SK-N-SH (cell line): ENCODE data around the gene TRAF3IP1. TPM values are rescaled to one million over a fixed set of nuclear protein-coding genes. Genes with fewer than 3 reads are reported as not detected.

Experiments
- CTCF ChIA-PET: fragments of 300-600, 350-600 bp; formaldehyde crosslinking; extraction: SDS; loops from one replicate; lab custom pipeline; 2021; lab: Yijun Ruan, JAX
- POLR2A ChIA-PET: fragments of 350-600 bp; sonication (Branson Sonifier 250); formaldehyde crosslinking; extraction: SDS; loops from one replicate; lab custom pipeline; 2020; ENCODE audit warnings: antibody characterized with exemption, inconsistent platforms; lab: Yijun Ruan, JAX
- DNase-seq: peaks from one replicate; pipeline ENCODE4 v3.0.0; 2012
- H2AFZ ChIP-seq: fragments of 200-600 bp; sonication (generic); 2 replicates; pipeline ENCODE4 v1.8.1; 2016; ENCODE audit warnings: antibody characterized with exemption, mild to moderate bottlenecking, low read depth
- H3F3A ChIP-seq: fragments of 200-600 bp; sonication (generic); replicated peaks from 2 replicates; pipeline ENCODE3; 2016; ENCODE audit warnings: antibody characterized with exemption, mild to moderate bottlenecking; ENCODE audit not compliant: insufficient read depth
- H3K27ac ChIP-seq, 2 experiments: fragments of 200-500 bp in 1 of 2; fragments of 200-600 bp in 1 of 2; sonication (Bioruptor generic) in 1 of 2; sonication (generic), shearing (Covaris generic) in 1 of 2; 2 replicates each; pipeline versions ENCODE4 v1.5.1 to v1.6.1; 2014 to 2016; ENCODE audit warnings: low read depth in 2 of 2, inconsistent platforms in 1 of 2, low read length in 1 of 2, mild to moderate bottlenecking in 1 of 2, mixed read lengths in 1 of 2
- H3K27me3 ChIP-seq: fragments of 200-600 bp; sonication (generic), shearing (Covaris generic); 2 replicates; pipeline ENCODE4 v1.6.1; 2016; ENCODE audit warnings: mixed run types; ENCODE audit not compliant: insufficient read depth
- H3K36me3 ChIP-seq, 2 experiments: fragments of 200-500 bp in 1 of 2; fragments of 200-600 bp in 1 of 2; sonication (Bioruptor generic) in 1 of 2; sonication (generic) in 1 of 2; replicated peaks in 1 of 2; 2 replicates each; pipeline versions ENCODE3 to v1.5.1; 2014 to 2016; ENCODE audit warnings: low read length in 1 of 2, mild to moderate bottlenecking in 1 of 2; ENCODE audit not compliant: insufficient read depth in 2 of 2, control insufficient read depth in 1 of 2
- H3K4me1 ChIP-seq, 2 experiments: fragments of 200-500 bp in 1 of 2; fragments of 200-600 bp in 1 of 2; sonication (Bioruptor generic) in 1 of 2; sonication (generic), shearing (Covaris generic) in 1 of 2; 2 replicates each; pipeline versions ENCODE4 v1.5.1 to v1.6.1; 2014 to 2016; ENCODE audit warnings: low read depth in 1 of 2, low read length in 1 of 2, mixed run types in 1 of 2; ENCODE audit not compliant: insufficient read depth in 2 of 2, control insufficient read depth in 1 of 2
- H3K4me2 ChIP-seq: fragments of 200-600 bp; sonication (generic), shearing (Covaris generic); 2 replicates; pipeline ENCODE4 v1.6.1; 2017; ENCODE audit warnings: mixed run types
- H3K4me3 ChIP-seq, 2 experiments: fragments of 200-500 bp in 1 of 2; fragments of 200-600 bp in 1 of 2; sonication (Bioruptor generic) in 1 of 2; sonication (generic), shearing (Covaris generic) in 1 of 2; 2 replicates each; pipeline versions ENCODE4 v1.5.1 to v1.8.1; 2014 to 2016; ENCODE audit warnings: low read depth in 2 of 2, inconsistent platforms in 1 of 2, low read length in 1 of 2, mild to moderate bottlenecking in 1 of 2, mixed read lengths in 1 of 2, moderate library complexity in 1 of 2
- H3K79me2 ChIP-seq: fragments of 200-600 bp; sonication (generic); 2 replicates; pipeline ENCODE4 v1.8.1; 2017; ENCODE audit warnings: mild to moderate bottlenecking; ENCODE audit not compliant: insufficient read depth
- H3K9ac ChIP-seq: fragments of 200-600 bp; sonication (generic); 2 replicates; pipeline ENCODE4 v1.6.1; 2017; ENCODE audit warnings: mixed run types
- H3K9me2 ChIP-seq: fragments of 200-600 bp; sonication (generic); 2 replicates; pipeline ENCODE4 v1.6.1; 2017; ENCODE audit warnings: mixed run types
- H3K9me3 ChIP-seq: fragments of 200-600 bp; sonication (generic); 2 replicates; pipeline ENCODE4 v1.6.1; 2017; ENCODE audit warnings: mixed run types, mild to moderate bottlenecking, moderate library complexity
- H4K20me1 ChIP-seq: fragments of 200-600 bp; sonication (generic); 2 replicates; pipeline ENCODE4 v1.6.1; 2017; ENCODE audit warnings: mild to moderate bottlenecking, mixed run types; ENCODE audit not compliant: insufficient read depth
- CHD2 ChIP-seq: fragments of 150-350 bp; IDR thresholded peaks from 2 replicates; pipeline ENCODE4 v1.6.1; 2018; ENCODE audit warnings: low read length; ENCODE audit not compliant: partially characterized antibody
- EZH2phosphoT487 ChIP-seq: fragments of 200-600 bp; sonication (generic); IDR thresholded peaks from 2 replicates; pipeline ENCODE4 v1.6.1; 2017; ENCODE audit warnings: low read depth, mixed run types, mild to moderate bottlenecking, antibody characterized with exemption, moderate library complexity, borderline replicate concordance
- FOSL2 ChIP-seq: IDR thresholded peaks from 2 replicates; pipeline ENCODE4 v1.4.0; 2012; ENCODE audit warnings: low read depth, mild to moderate bottlenecking, moderate library complexity, borderline replicate concordance
- FOXJ3 ChIP-seq: sonication (generic); formaldehyde crosslinking; IDR thresholded peaks from 2 replicates; pipeline ENCODE4 v1.5.1; 2020; ENCODE audit warnings: mild to moderate bottlenecking, missing genetic modification reagents
- GATA2 ChIP-seq: sonication (generic); formaldehyde crosslinking; IDR thresholded peaks from 2 replicates; pipeline ENCODE4 v1.5.0; 2020; ENCODE audit warnings: mild to moderate bottlenecking, missing genetic modification reagents
- MXI1 ChIP-seq: IDR thresholded peaks from 2 replicates; pipeline ENCODE4 v1.6.1; 2012; ENCODE audit warnings: mild to moderate bottlenecking, low read depth, low read length, improper control_type of control experiment
- NFIC ChIP-seq: IDR thresholded peaks from 2 replicates; pipeline ENCODE4 v1.4.0; 2012; ENCODE audit warnings: borderline replicate concordance
- POLR2AphosphoS5 ChIP-seq: IDR thresholded peaks from 2 replicates; pipeline ENCODE4 v1.6.1; 2012; ENCODE audit warnings: low read depth, low read length
- RAD21 ChIP-seq: IDR thresholded peaks from 2 replicates; pipeline ENCODE4 v1.6.1; 2012; ENCODE audit warnings: mild to moderate bottlenecking, low read length
- RCOR1 ChIP-seq: fragments of 150-350 bp; IDR thresholded peaks from 2 replicates; pipeline ENCODE4 v1.6.1; 2017; ENCODE audit warnings: antibody characterized with exemption, low read length
- RFX5 ChIP-seq: IDR thresholded peaks from 2 replicates; pipeline ENCODE4 v1.6.1; 2012; ENCODE audit warnings: mild to moderate bottlenecking, improper control_type of control experiment, low read length
- SIN3A ChIP-seq: IDR thresholded peaks from 2 replicates; pipeline ENCODE4 v1.6.1; 2012; ENCODE audit warnings: low read depth, mild to moderate bottlenecking, low read length, moderate library complexity, borderline replicate concordance
- SMC3 ChIP-seq: IDR thresholded peaks from 2 replicates; pipeline ENCODE4 v1.6.1; 2012; ENCODE audit warnings: low read depth, low read length, improper control_type of control experiment
- TAF1 ChIP-seq: IDR thresholded peaks from 2 replicates; pipeline ENCODE4 v1.6.1; 2012; ENCODE audit warnings: low read depth, mild to moderate bottlenecking, low read length, moderate library complexity, borderline replicate concordance
- TCF12 ChIP-seq: IDR thresholded peaks from 2 replicates; pipeline ENCODE4 v1.4.0; 2012
- TEAD4 ChIP-seq: IDR thresholded peaks from 2 replicates; pipeline ENCODE4 v1.4.0; 2012; ENCODE audit warnings: mild to moderate bottlenecking, borderline replicate concordance; ENCODE audit not compliant: insufficient read depth
- YY1 ChIP-seq: IDR thresholded peaks from 2 replicates; pipeline ENCODE4 v1.4.0; 2012; ENCODE audit warnings: low read depth, mild to moderate bottlenecking
- WGBS: methylation state at CpG from one replicate; pipeline ENCODE4 v1.1.6; 2017; ENCODE audit warnings: low lambda C conversion rate; 5-methylcytosine and 5-hydroxymethylcytosine counted together
- polyA plus RNA-seq, 3 experiments: library from polyadenylated mRNA; depleted of rRNA; stranded (reverse); fragments of >200 nt; gene quantifications; 2 replicates each; pipeline ENCODE4 v1.2.3, GENCODE V29; 2012
- TF ChIP-seq, protein P1 (sequence below): fragments of 200-600 bp; sonication (generic); IDR thresholded peaks from 2 replicates; pipeline ENCODE4 v1.6.1; 2017; ENCODE audit warnings: antibody characterized with exemption, mild to moderate bottlenecking, moderate library complexity
- TF ChIP-seq, protein P2 (sequence below): IDR thresholded peaks from 2 replicates; pipeline ENCODE4; 2012
- TF ChIP-seq, protein P3 (sequence below): IDR thresholded peaks from 2 replicates; pipeline ENCODE4 v1.4.0; 2012; ENCODE audit warnings: low read depth, borderline replicate concordance
- TF ChIP-seq, protein P4 (sequence below): IDR thresholded peaks from 2 replicates; pipeline ENCODE4 v1.4.0; 2012; ENCODE audit warnings: low read depth, borderline replicate concordance
- TF ChIP-seq, protein P5 (sequence below): fragments of 150-350 bp; IDR thresholded peaks from 2 replicates; pipeline ENCODE4 v1.6.1; 2017; ENCODE audit warnings: antibody characterized with exemption, low read length, low read depth, borderline replicate concordance
- TF ChIP-seq, protein P6 (sequence below): fragments of 150-350 bp; IDR thresholded peaks from 2 replicates; pipeline ENCODE4 v1.6.1; 2016; ENCODE audit warnings: mild to moderate bottlenecking, low read depth, low read length

Gene TRAF3IP1
- polyA plus RNA-seq, 1 of the 3 experiments (the other 2 are of a cell fraction): 15.0 TPM

DNA sequence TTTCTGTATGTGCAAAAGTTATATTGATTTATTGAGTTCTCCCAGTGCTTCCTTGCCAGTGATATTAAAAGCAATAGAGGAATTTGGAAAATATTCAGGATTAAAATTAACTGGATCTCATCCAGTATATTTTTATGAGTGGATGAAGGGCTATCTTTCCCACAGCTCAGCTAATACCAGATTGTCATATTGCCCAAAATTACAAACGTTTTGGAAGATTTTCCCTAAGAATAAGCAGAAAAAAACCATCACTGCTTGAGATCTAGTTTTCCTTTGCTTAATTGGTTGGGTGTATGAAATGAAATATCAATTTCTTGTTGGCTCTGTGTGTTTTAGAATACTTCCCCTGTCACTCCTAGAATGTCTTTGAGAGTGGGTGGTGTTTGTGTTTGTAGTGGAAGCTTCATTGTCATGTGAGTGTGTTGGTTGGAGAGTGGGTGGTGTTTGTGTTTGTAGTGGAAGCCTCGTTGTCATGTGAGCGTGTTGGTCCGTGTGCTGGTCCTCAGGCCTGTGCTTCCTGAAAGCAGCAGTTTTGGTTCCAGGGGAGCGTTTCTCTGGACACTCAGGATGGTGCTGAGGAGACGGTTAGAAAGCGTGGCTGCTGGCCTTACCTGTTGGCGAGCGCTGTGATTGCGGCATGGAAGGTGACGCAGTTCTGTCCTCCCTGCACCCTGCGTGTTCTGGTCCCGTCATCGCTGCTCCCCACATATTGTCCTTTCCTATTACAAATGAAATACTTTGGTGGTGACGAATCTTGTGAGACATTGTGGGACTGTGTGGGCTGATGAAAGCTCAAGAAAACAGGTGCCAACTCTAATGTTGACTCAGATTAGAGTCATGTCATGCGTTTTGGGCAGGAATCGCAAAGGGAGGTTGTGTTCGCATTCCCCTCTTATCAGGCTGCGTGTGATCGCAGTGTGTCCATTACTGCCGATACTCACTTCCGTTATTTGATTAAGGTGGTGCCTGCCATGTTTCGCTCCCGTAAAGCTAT lies 118.8 kb downstream of the TRAF3IP1 start:
- 61% methylated on average over 22 of the region's 24 CpGs for WGBS
- DNase-seq: no peak
- POLR2A ChIA-PET: no interaction called here
- CTCF ChIA-PET: interaction anchor here (1.1 kb wide), 1 partner anchor 8 kb away, joined by 3 read pairs; no protein-coding TSS in a partner anchor
- no peak overlapping the region for H2AFZ ChIP-seq
- H3K4me2 ChIP-seq: peak overlapping the region; percentile 27
- peaks cover 31% of the 10 kb centered on the region for H4K20me1 ChIP-seq
- H3K27ac ChIP-seq: peak overlapping the region in 1 of 2 experiments; percentile 84; a peak in 2 of 4 replicates
- peaks cover 94% of the 10 kb centered on the region for H3K79me2 ChIP-seq
- no peaks in the 10 kb centered on the region for H3K27me3 ChIP-seq
- no peaks in the 10 kb centered on the region for H3K9me2 ChIP-seq
- H3K4me1 ChIP-seq: peaks cover 10 to 22% of the 10 kb centered on the region in 2 experiments; a peak in 3 of 4 replicates
- peaks cover 52 to 63% of the 10 kb centered on the region in 2 experiments for H3K36me3 ChIP-seq
- no peak overlapping the region for H3K4me3 ChIP-seq
- no peaks in the 10 kb centered on the region for H3K9me3 ChIP-seq
- H3F3A ChIP-seq: peaks cover 13% of the 10 kb centered on the region
- peak overlapping the region; percentile 37 for H3K9ac ChIP-seq
- peak; percentile 71; the same call in 1 of the 2 replicates for TF ChIP-seq TEAD4
- TF ChIP-seq, protein P1, sequence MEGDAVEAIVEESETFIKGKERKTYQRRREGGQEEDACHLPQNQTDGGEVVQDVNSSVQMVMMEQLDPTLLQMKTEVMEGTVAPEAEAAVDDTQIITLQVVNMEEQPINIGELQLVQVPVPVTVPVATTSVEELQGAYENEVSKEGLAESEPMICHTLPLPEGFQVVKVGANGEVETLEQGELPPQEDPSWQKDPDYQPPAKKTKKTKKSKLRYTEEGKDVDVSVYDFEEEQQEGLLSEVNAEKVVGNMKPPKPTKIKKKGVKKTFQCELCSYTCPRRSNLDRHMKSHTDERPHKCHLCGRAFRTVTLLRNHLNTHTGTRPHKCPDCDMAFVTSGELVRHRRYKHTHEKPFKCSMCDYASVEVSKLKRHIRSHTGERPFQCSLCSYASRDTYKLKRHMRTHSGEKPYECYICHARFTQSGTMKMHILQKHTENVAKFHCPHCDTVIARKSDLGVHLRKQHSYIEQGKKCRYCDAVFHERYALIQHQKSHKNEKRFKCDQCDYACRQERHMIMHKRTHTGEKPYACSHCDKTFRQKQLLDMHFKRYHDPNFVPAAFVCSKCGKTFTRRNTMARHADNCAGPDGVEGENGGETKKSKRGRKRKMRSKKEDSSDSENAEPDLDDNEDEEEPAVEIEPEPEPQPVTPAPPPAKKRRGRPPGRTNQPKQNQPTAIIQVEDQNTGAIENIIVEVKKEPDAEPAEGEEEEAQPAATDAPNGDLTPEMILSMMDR: no peak
- no peak for TF ChIP-seq MXI1
- no peak for TF ChIP-seq RAD21
- TF ChIP-seq FOSL2: peak; percentile 87
- TF ChIP-seq RCOR1: no peak
- no peak for TF ChIP-seq YY1
- TF ChIP-seq, protein P2, sequence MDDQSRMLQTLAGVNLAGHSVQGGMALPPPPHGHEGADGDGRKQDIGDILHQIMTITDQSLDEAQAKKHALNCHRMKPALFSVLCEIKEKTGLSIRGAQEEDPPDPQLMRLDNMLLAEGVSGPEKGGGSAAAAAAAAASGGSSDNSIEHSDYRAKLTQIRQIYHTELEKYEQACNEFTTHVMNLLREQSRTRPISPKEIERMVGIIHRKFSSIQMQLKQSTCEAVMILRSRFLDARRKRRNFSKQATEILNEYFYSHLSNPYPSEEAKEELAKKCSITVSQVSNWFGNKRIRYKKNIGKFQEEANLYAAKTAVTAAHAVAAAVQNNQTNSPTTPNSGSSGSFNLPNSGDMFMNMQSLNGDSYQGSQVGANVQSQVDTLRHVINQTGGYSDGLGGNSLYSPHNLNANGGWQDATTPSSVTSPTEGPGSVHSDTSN: peak; percentile 82
- TF ChIP-seq, protein P3, sequence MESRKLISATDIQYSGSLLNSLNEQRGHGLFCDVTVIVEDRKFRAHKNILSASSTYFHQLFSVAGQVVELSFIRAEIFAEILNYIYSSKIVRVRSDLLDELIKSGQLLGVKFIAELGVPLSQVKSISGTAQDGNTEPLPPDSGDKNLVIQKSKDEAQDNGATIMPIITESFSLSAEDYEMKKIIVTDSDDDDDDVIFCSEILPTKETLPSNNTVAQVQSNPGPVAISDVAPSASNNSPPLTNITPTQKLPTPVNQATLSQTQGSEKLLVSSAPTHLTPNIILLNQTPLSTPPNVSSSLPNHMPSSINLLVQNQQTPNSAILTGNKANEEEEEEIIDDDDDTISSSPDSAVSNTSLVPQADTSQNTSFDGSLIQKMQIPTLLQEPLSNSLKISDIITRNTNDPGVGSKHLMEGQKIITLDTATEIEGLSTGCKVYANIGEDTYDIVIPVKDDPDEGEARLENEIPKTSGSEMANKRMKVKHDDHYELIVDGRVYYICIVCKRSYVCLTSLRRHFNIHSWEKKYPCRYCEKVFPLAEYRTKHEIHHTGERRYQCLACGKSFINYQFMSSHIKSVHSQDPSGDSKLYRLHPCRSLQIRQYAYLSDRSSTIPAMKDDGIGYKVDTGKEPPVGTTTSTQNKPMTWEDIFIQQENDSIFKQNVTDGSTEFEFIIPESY: peak; percentile 32; the same call in 1 of the 2 replicates
- no peak for TF ChIP-seq EZH2phosphoT487
- TF ChIP-seq, protein P4, sequence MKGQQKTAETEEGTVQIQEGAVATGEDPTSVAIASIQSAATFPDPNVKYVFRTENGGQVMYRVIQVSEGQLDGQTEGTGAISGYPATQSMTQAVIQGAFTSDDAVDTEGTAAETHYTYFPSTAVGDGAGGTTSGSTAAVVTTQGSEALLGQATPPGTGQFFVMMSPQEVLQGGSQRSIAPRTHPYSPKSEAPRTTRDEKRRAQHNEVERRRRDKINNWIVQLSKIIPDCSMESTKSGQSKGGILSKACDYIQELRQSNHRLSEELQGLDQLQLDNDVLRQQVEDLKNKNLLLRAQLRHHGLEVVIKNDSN: no peak
- peak; percentile 85 for TF ChIP-seq TCF12
- TF ChIP-seq FOXJ3 (CRISPR knock-in tag): no peak
- TF ChIP-seq, protein P5, sequence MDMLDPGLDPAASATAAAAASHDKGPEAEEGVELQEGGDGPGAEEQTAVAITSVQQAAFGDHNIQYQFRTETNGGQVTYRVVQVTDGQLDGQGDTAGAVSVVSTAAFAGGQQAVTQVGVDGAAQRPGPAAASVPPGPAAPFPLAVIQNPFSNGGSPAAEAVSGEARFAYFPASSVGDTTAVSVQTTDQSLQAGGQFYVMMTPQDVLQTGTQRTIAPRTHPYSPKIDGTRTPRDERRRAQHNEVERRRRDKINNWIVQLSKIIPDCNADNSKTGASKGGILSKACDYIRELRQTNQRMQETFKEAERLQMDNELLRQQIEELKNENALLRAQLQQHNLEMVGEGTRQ: no peak
- peak; percentile 80 for TF ChIP-seq NFIC
- TF ChIP-seq RFX5: no peak
- TF ChIP-seq SMC3: no peak
- TF ChIP-seq GATA2 (CRISPR knock-in tag): no peak
- no peak for TF ChIP-seq CHD2
- TF ChIP-seq TAF1: no peak
- TF ChIP-seq SIN3A: no peak
- TF ChIP-seq POLR2AphosphoS5: peak; percentile 29; the same call in 1 of the 2 replicates
- TF ChIP-seq, protein P6, sequence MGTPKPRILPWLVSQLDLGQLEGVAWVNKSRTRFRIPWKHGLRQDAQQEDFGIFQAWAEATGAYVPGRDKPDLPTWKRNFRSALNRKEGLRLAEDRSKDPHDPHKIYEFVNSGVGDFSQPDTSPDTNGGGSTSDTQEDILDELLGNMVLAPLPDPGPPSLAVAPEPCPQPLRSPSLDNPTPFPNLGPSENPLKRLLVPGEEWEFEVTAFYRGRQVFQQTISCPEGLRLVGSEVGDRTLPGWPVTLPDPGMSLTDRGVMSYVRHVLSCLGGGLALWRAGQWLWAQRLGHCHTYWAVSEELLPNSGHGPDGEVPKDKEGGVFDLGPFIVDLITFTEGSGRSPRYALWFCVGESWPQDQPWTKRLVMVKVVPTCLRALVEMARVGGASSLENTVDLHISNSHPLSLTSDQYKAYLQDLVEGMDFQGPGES: no peak
